ENCODE measurements around the gene MOCS3. TPM values are rescaled to one million over a fixed set of nuclear protein-coding genes. Genes with fewer than 3 reads are reported as not detected.
A peak's percentile ranks its signal among the peaks of the same experiment; 100 is the strongest.

Gene MOCS3
- total RNA-seq (3.6 and 4.2 TPM in 2 replicates), polyA plus RNA-seq (3.2 and 4.0 TPM in 2 replicates), polyA minus RNA-seq (4.0 and 6.7 TPM in 2 replicates), Bru-seq, nascent RNA (percentile 67 among the genes with signal in this experiment), BruChase-seq, experiment 1, labeled RNA remaining after a 6-hour chase (percentile 44 among the genes with signal in this experiment), BruChase-seq, experiment 2, labeled RNA remaining after a 2-hour chase (percentile 71 among the genes with signal in this experiment)
- polyA plus RNA-seq (2011; cell fraction: cytosol; rRNA removed): 2.2 and 2.6 TPM in 2 replicates
- polyA plus RNA-seq (2011; cell fraction: nucleus; rRNA removed): 1.2 and 1.5 TPM in 2 replicates
- polyA plus RNA-seq (2012): 2.2 and 2.5 TPM in 2 replicates
- polyA minus RNA-seq (2011; cell fraction: cytosol; rRNA and poly(A)+ RNA removed): 8.6 TPM
- polyA minus RNA-seq (2011; cell fraction: nucleus; rRNA and poly(A)+ RNA removed): 4.2 and 4.4 TPM in 2 replicates
- long read RNA-seq, full-length matches to known transcripts: 24 of 24 reads
- long read RNA-seq, partial matches to known transcripts: 0 of 24 reads
- long read RNA-seq, other reads (novel, unspliced or antisense): 0 of 24 reads

GRCh38 chr20:50958615-50959542 lies at the start of gene MOCS3:
MOCS3 (plus strand) TSS chr20:50958818; CDS start chr20:50958843, 25 bp downstream.
- peak; percentile 93 for FAIRE-seq

More at GRCh38 chr20:50958615-50959542, at the start of gene MOCS3:
- H3K9me1 ChIP-seq (replicated peaks; ENCODE audit: control insufficient read depth, extremely low read depth, insufficient read depth, low read length): no peaks in the 10 kb centered on the region
- peak within 1 kb of the TSS; percentile 74 for H2AFZ ChIP-seq (ENCODE audit: low read depth, low read length)
- H4K20me1 ChIP-seq (replicated peaks; ENCODE audit: control insufficient read depth, extremely low read depth, insufficient read depth, low read length): no peaks in the 10 kb centered on the region
- dilution Hi-C loops (cut with MboI; ENCODE audit: extremely low pct_ligation_motif_present, low sequenced_read_pairs): no loop called here
- peak within 1 kb of the TSS; percentile 96 for H3K9ac ChIP-seq (replicated peaks; ENCODE audit: extremely low read depth, insufficient read depth, low read length)
- H3K4me3 ChIP-seq (replicated peaks in 1 of 3; ENCODE audit: insufficient read depth in 1 of 3, low read depth in 1 of 3, low read length in 3 of 3): peak within 1 kb of the TSS; percentile 55 to 94 (median 80)
- TF ChIP-seq MAX (IDR thresholded peaks at IDR 0.05; ENCODE audit: insufficient read depth, insufficient read length): peak; percentile 48
- TF ChIP-seq JUN (IDR thresholded peaks at IDR 0.05; ENCODE audit: borderline replicate concordance, insufficient read depth, insufficient read length, low read depth): no peak
- H3K36me3 ChIP-seq (ENCODE audit: control insufficient read depth in 2 of 2, extremely low read depth in 1 of 2, insufficient read depth in 2 of 2, low read length in 2 of 2): peaks cover 0 to 2% of the 10 kb centered on the region in 2 experiments
- H3K4me1 ChIP-seq (ENCODE audit: control insufficient read depth, extremely low read depth, insufficient read depth, low read length): peaks cover 24% of the 10 kb centered on the region
- CTCF ChIA-PET: interaction anchor here (1.0 to 2.5 kb wide), 9 partner anchors 16 to 367 kb away, joined by 3 to 21 read pairs (median 8); partner anchors contain the start of genes ADNP and BCAS4
- H3K27me3 ChIP-seq (ENCODE audit: control insufficient read depth in 2 of 2, insufficient read depth in 2 of 2, low read length in 2 of 2): no peaks in the 10 kb centered on the region
- peaks cover 57% of the 10 kb centered on the region for H3K79me2 ChIP-seq (ENCODE audit: control insufficient read depth, insufficient read depth, low read length)
- H3K9me3 ChIP-seq (replicated peaks; ENCODE audit: control insufficient read depth, insufficient read depth, low read length): no peaks in the 10 kb centered on the region
- TSS peak; percentile 60 for BruUV-seq (replicated peaks)
- peak within 1 kb of the TSS; percentile 97 for H3K4me2 ChIP-seq (ENCODE audit: insufficient read depth, low read length)
- POLR2A ChIA-PET: interaction anchor here (0.7 to 2.3 kb wide), 5 partner anchors 9 to 949 kb away, joined by 3 to 15 read pairs (median 4); partner anchors contain the start of gene ADNP
- peak; percentile 94 for DNase-seq (ENCODE audit: low read depth, low spot score)
- intact Hi-C loops (cut with micrococcal nuclease): loop anchor here (1.0 kb wide), 2 partner anchors 28 to 141 kb away; partner anchors contain the start of gene ADNP
- H3K27ac ChIP-seq (ENCODE audit: insufficient read depth, low read depth, low read length): peak within 1 kb of the TSS; percentile 96
